ENCODE data around the gene MACO1.

The MACO1 gene

DNA sequence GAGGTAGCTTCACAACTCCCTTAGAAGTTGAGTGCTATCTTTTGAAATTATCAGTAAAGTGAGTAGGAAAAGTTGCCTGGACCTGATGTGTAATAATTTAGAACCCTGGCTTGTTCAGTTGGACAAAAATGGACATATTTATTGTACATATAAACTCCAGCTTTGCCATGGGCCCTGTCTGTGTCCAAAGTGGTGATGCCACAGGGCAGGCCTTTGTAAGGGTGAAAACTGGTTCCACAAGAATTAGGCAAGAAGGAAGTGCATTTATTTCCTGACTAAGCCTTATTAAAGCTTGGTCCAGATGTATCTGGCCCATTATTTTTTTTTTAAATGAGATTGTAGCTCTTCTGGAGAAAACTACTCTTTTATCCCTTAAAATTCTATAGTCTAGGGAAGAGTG is 47.9 kb downstream of the MACO1 start:
- Histone ChIP-seq H3K4me1 (peaks cover 3% of the 10 kb centered on the region; the same call in 1 of the 2 replicates), H3K27me3 (no peaks in the 10 kb centered on the region), H3K4me3 (ENCODE audit: low read depth, low read length) (no peak overlapping the region), H3K36me3 (no peaks in the 10 kb centered on the region), H3K9me3 (no peaks in the 10 kb centered on the region)
- TF ChIP-seq, protein P1, sequence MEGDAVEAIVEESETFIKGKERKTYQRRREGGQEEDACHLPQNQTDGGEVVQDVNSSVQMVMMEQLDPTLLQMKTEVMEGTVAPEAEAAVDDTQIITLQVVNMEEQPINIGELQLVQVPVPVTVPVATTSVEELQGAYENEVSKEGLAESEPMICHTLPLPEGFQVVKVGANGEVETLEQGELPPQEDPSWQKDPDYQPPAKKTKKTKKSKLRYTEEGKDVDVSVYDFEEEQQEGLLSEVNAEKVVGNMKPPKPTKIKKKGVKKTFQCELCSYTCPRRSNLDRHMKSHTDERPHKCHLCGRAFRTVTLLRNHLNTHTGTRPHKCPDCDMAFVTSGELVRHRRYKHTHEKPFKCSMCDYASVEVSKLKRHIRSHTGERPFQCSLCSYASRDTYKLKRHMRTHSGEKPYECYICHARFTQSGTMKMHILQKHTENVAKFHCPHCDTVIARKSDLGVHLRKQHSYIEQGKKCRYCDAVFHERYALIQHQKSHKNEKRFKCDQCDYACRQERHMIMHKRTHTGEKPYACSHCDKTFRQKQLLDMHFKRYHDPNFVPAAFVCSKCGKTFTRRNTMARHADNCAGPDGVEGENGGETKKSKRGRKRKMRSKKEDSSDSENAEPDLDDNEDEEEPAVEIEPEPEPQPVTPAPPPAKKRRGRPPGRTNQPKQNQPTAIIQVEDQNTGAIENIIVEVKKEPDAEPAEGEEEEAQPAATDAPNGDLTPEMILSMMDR (IDR thresholded peaks at IDR 0.05; ENCODE audit: low read depth, low read length) = no peak
- no peak for DNase-seq

DNA sequence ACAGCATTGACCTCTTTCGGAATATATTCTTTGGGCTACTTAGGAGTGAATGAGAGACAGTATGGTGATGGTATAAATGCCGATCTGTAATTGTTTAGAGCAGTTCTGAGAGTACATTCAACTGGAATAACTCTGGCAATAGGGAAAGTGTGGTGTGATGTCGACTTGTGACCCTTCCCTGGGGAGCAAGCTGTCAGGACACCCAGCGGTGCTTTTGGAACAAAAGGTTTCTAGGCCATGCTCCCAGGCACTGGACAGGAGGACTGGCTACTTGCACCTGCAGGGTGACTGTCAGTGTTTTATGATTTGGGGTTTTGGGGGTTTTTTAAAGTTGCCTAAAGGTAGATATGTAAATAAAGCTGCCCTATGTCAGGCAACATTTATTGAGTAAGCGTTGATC is 50.9 kb downstream of the MACO1 start:
- Histone ChIP-seq H3K4me3 (ENCODE audit: low read depth, low read length) (no peak overlapping the region), H3K27me3 (no peaks in the 10 kb centered on the region), H3K4me1 (peaks cover 3% of the 10 kb centered on the region; the same call in 1 of the 2 replicates), H3K9me3 (no peaks in the 10 kb centered on the region), H3K36me3 (no peaks in the 10 kb centered on the region)
- TF ChIP-seq, protein P1 (IDR thresholded peaks at IDR 0.05; ENCODE audit: low read depth, low read length) = no peak
- no peak for DNase-seq

DNA sequence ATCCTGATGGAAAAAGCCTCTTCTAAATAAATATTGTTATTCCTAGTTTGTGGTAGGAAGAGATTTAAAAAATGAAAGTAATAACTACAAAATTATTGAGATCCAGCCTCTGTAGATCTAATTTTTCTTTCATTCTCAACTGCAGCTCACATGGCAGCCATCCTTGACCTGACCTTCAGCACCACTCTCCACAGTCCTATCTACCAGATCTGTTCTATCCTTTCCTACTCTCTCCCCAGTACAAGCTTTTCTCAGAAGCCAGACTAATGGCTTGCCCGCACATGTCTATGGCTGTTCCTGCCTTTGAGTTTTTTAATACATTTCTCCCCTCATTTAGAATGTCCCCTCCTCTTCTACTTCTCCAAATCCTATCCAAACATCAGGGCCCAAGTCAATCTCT is 51.5 kb downstream of the MACO1 start:
- Histone ChIP-seq H3K36me3 (no peaks in the 10 kb centered on the region), H3K4me1 (0 out of 2 replicates have a peak, but pooled peaks cover 3% of the 10 kb centered on the region), H3K27me3 (no peaks in the 10 kb centered on the region), H3K4me3 (ENCODE audit: low read depth, low read length) (no peak overlapping the region), H3K9me3 (no peaks in the 10 kb centered on the region)
- DNase-seq = no peak
- TF ChIP-seq, protein P1 (IDR thresholded peaks at IDR 0.05; ENCODE audit: low read depth, low read length) = no peak

DNA sequence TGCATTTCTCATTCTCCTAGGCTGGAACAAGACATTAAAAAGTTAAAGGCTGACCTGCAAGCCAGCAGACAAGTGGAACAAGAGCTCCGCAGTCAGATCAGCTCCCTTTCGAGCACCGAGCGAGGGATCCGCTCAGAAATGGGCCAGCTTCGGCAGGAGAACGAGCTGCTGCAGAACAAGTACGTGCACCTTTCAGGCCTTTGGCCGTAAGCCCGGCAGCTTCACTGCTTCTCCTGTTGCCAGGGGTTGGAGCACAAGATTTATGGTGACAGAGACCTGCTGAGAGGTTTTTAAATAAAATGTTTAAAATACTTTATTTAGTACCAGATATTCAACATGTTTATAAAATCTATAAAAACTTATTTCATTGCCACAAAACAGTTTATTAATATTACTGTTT is 53.4 kb downstream of the MACO1 start:
- H3K36me3 ChIP-seq = no peaks in the 10 kb centered on the region
- H3K27me3 ChIP-seq = no peaks in the 10 kb centered on the region

DNA sequence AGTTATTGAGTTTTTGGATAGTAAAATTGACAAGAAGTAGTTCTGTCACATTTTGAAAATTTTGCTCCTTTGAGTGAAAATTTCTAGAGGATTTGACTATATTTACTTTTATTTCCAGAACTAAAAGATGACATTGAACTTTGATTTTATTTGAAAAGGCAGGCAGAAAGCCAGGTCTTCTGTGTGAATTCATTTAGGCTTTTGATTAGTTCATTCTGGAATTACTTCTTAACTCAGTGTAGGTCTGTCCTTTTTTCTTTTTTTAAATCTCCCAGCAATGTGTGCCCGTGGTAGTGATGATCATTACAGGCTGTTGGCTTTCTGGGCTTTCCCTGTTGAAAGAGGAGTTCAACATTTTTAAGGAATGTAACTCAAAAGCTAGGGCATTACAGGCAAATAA is 53.8 kb downstream of the MACO1 start:
- Histone ChIP-seq H3K27me3 (no peaks in the 10 kb centered on the region), H3K36me3 (no peaks in the 10 kb centered on the region; the same call in 1 of the 2 replicates), H3K4me1 (0 out of 2 replicates have a peak, but pooled peaks cover 3% of the 10 kb centered on the region), H3K4me3 (ENCODE audit: low read depth, low read length) (no peak overlapping the region), H3K9me3 (no peaks in the 10 kb centered on the region)
- no peak for DNase-seq
- TF ChIP-seq, protein P1 (IDR thresholded peaks at IDR 0.05; ENCODE audit: low read depth, low read length) = no peak

More for the DNA sequence above, 53.4 kb downstream of the MACO1 start:
- TF ChIP-seq, protein P1 (IDR thresholded peaks at IDR 0.05; ENCODE audit: low read depth, low read length) = no peak
- DNase-seq = no peak
- no peaks in the 10 kb centered on the region for H3K9me3 ChIP-seq
- H3K4me1 ChIP-seq = 0 out of 2 replicates have a peak, but pooled peaks cover 3% of the 10 kb centered on the region
- no peak overlapping the region for H3K4me3 ChIP-seq (ENCODE audit: low read depth, low read length)

DNA sequence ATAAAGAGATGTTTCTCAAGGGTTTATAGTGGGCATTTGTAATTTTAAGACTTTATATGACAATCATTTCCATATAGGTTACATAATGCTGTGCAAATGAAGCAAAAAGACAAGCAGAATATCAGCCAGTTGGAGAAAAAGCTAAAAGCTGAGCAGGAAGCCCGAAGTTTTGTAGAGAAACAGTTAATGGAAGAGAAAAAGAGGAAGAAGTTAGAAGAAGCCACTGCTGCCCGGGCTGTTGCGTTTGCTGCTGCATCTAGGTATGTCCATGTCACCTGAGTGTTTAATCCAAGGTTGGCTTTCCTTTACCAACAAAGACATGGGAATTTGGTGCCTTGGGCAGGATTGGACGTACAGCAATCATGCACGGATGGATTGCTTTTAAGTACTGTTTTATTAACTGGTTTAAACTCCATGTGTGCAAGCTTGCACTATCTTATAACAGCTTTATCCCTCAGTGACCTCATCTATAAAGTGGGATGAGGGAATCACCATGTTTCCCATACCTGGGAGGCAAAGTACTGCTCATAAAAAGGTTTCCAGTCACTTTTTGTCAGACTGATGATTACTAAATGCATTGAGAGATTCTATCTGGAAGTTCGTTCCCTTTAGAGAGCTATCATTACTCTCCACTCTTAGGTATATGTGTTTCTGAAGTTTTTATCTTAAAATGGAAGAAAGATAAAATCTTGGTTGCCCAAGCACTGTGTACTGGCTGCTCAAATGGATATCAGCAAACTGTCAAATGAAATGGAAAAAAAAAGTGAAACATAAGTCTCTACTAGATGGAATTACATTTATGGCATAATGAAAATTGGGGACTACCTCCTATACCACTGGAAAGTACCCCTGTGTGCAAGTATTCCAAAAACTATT is 55.1 kb downstream of the MACO1 start:
- Histone ChIP-seq H3K27me3 (no peaks in the 10 kb centered on the region), H3K36me3 (peaks cover 3% of the 10 kb centered on the region; the same call in 1 of the 2 replicates), H3K4me3 (ENCODE audit: low read depth, low read length) (no peak overlapping the region), H3K9me3 (no peaks in the 10 kb centered on the region), H3K4me1 (0 out of 2 replicates have a peak, but pooled peaks cover 3% of the 10 kb centered on the region)
- no peak for DNase-seq
- TF ChIP-seq, protein P1 (IDR thresholded peaks at IDR 0.05; ENCODE audit: low read depth, low read length) = no peak

All from BE2C (cell line).